HCT116 (cell line): Measurements from ENCODE around the gene INO80. TPM values are rescaled to one million over a fixed set of nuclear protein-coding genes. Genes with fewer than 3 reads are reported as not detected.
A peak's percentile ranks its signal among the peaks of the same experiment; 100 is the strongest.
"Not testable (repeated sequence)": the region's sequence is repeated elsewhere in the genome, so short reads cannot be mapped to it uniquely, and the experiment has no call there.

Source experiments
- ATAC-seq: fragments of 200-7000 bp; cut with Tn5 transposase; 2 replicates; pipeline ENCODE4 v1.9.1; 2020; ENCODE audit warnings: mild to moderate bottlenecking, moderate library complexity
- BruUV-seq: library from RNA; stranded (reverse); fragments of 400-500 nt; replicated peaks from 2 replicates; lab custom pipeline; 2021; lab: Mats Ljungman, UMichigan
- CTCF ChIA-PET: fragments of 300-600 bp; sonication (Branson Sonifier 250); formaldehyde crosslinking; loops from one replicate; lab custom pipeline; 2021; ENCODE audit warnings: antibody characterized with exemption; lab: Charles Lee
- POLR2A ChIA-PET: fragments of 300-600, 350-600 bp; sonication (Branson Sonifier 250); formaldehyde crosslinking; loops from one replicate; lab custom pipeline; 2021; ENCODE audit warnings: antibody characterized with exemption; lab: Charles Lee
- RAD21 ChIA-PET, 2 experiments: fragments of 300-600 bp; sonication (Branson Sonifier 250); formaldehyde crosslinking; loops; one replicate each; lab custom pipeline; 2023; ENCODE audit warnings: low total read pairs in 2 of 2; ENCODE audit not compliant: uncharacterized antibody in 2 of 2, unreplicated experiment in 2 of 2, low non-redundant PET in 1 of 2; lab: Charles Lee
- DNase-seq: peaks from one replicate; pipeline ENCODE4 v3.0.0-alpha.2; 2010; ENCODE audit warnings: low read depth, low spot score
- H2AFZ ChIP-seq: fragments of 200-600 bp; shearing (Covaris generic), sonication (generic); 2 replicates; pipeline ENCODE4 v1.6.1; 2017; ENCODE audit warnings: low read depth, mixed run types, mixed read lengths, antibody characterized with exemption, low read length; ENCODE audit not compliant: poor library complexity, severe bottlenecking
- H3K27ac ChIP-seq: 2 replicates; pipeline ENCODE4 v1.5.1; 2012; ENCODE audit warnings: low read depth, low read length
- H3K27me3 ChIP-seq: fragments of 200-600 bp; sonication (generic); 2 replicates; pipeline ENCODE4 v1.6.1; 2016; ENCODE audit warnings: mixed run types, low read length, mixed read lengths; ENCODE audit not compliant: insufficient read depth
- H3K36me3 ChIP-seq, 2 experiments: fragments of 200-500 bp in 1 of 2; fragments of 200-600 bp in 1 of 2; sonication (Bioruptor generic) in 1 of 2; sonication (generic) in 1 of 2; 2 replicates each; pipeline versions ENCODE4 v1.5.1 to v1.6.1; 2014 to 2016; ENCODE audit warnings: low read length in 2 of 2, inconsistent platforms in 1 of 2, mixed read lengths in 1 of 2, mixed run types in 1 of 2; ENCODE audit not compliant: insufficient read depth in 2 of 2, control insufficient read depth in 1 of 2
- H3K4me1 ChIP-seq, 2 experiments: fragments of 200-600 bp in 1 of 2; sonication (generic) in 1 of 2; 2 replicates each; pipeline versions ENCODE4 v1.5.1 to v1.6.1; 2012 to 2017; ENCODE audit warnings: low read length in 2 of 2, inconsistent platforms in 1 of 2, mild to moderate bottlenecking in 1 of 2, mixed read lengths in 1 of 2, mixed run types in 1 of 2, moderate library complexity in 1 of 2; ENCODE audit not compliant: insufficient read depth in 2 of 2, control insufficient read depth in 1 of 2
- H3K4me2 ChIP-seq: fragments of 200-600 bp; sonication (generic); 2 replicates; pipeline ENCODE4 v1.6.1; 2017; ENCODE audit warnings: mixed run types, low read length, mixed read lengths
- H3K4me3 ChIP-seq, 2 experiments: fragments of 200-600 bp in 1 of 2; sonication (generic) in 1 of 2; replicated peaks in 1 of 2; 2 replicates each; pipeline ENCODE4 v1.5.1; 2011 to 2016; ENCODE audit warnings: low read length in 2 of 2, control low read depth in 1 of 2, low read depth in 1 of 2, mild to moderate bottlenecking in 1 of 2, mixed read lengths in 1 of 2, mixed run types in 1 of 2
- H3K79me2 ChIP-seq: fragments of 200-600 bp; sonication (generic); 2 replicates; pipeline ENCODE4 v1.6.1; 2017; ENCODE audit warnings: mild to moderate bottlenecking, mixed run types, low read length, moderate library complexity, mixed read lengths; ENCODE audit not compliant: insufficient read depth
- H3K9ac ChIP-seq: fragments of 200-600 bp; sonication (generic); 2 replicates; pipeline ENCODE4 v1.6.1; 2016; ENCODE audit warnings: low read length, mixed read lengths
- H3K9me2 ChIP-seq: fragments of 200-600 bp; sonication (generic), shearing (Covaris generic); 2 replicates; pipeline ENCODE4 v1.6.1; 2017; ENCODE audit warnings: mixed run types, mild to moderate bottlenecking, moderate library complexity; ENCODE audit not compliant: insufficient read depth
- H3K9me3 ChIP-seq, 2 experiments: fragments of 200-500 bp in 1 of 2; fragments of 200-600 bp in 1 of 2; sonication (Bioruptor generic) in 1 of 2; sonication (generic) in 1 of 2; 2 replicates each; pipeline ENCODE4 v1.6.1; 2014 to 2017; ENCODE audit warnings: low read length in 2 of 2, mixed read lengths in 2 of 2, inconsistent platforms in 1 of 2, low read depth in 1 of 2, mild to moderate bottlenecking in 1 of 2, mixed run types in 1 of 2, moderate library complexity in 1 of 2; ENCODE audit not compliant: control insufficient read depth in 1 of 2, insufficient read depth in 1 of 2
- H4K20me1 ChIP-seq: fragments of 200-600 bp; sonication (generic), shearing (Covaris generic); 2 replicates; pipeline ENCODE4 v1.6.1; 2017; ENCODE audit warnings: mixed run types, mild to moderate bottlenecking, moderate library complexity; ENCODE audit not compliant: insufficient read depth
- EGR1 ChIP-seq: IDR thresholded peaks from 2 replicates; pipeline ENCODE4 v1.6.1; 2012; ENCODE audit warnings: low read depth
- JUND ChIP-seq: IDR thresholded peaks from 2 replicates; pipeline ENCODE4 v1.6.1; 2012
- POLR2AphosphoS5 ChIP-seq: IDR thresholded peaks from 2 replicates; pipeline ENCODE4 v1.6.1; 2011; ENCODE audit warnings: mild to moderate bottlenecking, low read depth, low read length, moderate library complexity
- RAD21 ChIP-seq: IDR thresholded peaks from 2 replicates; pipeline ENCODE4 v1.6.1; 2012; ENCODE audit warnings: low read depth, mild to moderate bottlenecking
- REST ChIP-seq: IDR thresholded peaks from 2 replicates; pipeline ENCODE4 v1.6.1; 2012; ENCODE audit warnings: low read depth
- intact Hi-C: fragments of 100-400 bp; cut with micrococcal nuclease; formaldehyde crosslinking; loops from 2 replicates; pipeline ENCODE4 v1.10.0; 2022
- total RNA-seq: library from RNA; stranded (reverse); gene quantifications from one replicate; pipeline ENCODE4 v1.2.1, GENCODE V29; 2021; ENCODE audit not compliant: unreplicated experiment
- TF ChIP-seq, protein P1 (sequence below): IDR thresholded peaks from 2 replicates; pipeline ENCODE4 v1.6.1; 2012

The INO80 gene
- total RNA-seq, 1 experiment from 2014 or later = 28.2 TPM

DNA sequence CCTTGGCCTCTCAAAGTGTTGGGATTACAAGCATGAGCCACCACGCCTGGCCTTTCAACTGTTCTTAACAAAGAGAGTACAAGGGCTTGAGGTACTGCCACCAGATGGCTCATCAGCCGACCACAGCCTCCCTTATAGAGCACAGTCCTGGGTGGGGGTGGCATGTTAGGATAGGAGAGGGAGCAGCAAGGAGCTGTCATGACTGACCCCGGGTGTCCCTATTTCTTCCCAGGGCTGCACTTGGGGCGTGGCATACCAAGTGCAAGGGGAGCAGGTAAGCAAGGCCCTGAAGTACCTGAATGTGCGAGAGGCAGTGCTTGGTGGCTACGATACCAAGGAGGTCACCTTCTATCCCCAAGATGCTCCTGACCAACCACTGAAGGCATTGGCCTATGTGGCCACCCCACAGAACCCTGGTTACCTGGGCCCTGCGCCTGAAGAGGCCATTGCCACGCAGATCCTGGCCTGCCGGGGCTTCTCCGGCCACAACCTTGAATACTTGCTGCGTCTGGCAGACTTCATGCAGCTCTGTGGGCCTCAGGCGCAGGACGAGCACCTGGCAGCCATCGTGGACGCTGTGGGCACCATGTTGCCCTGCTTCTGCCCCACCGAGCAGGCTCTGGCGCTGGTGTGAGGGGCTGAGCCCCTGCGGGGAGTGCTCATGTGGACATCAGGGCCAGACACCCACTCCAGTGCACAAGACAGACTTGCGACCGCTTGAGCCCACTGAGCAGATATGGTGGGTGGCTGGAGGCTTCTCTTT lies 160.8 kb downstream of the INO80 start:
- Histone ChIP-seq H3K4me3 (no peak overlapping the region), H3K4me2 (no peak overlapping the region), H4K20me1 (no peaks in the 10 kb centered on the region), H3K9me2 (no peaks in the 10 kb centered on the region), H3K27ac (no peak overlapping the region), H3K4me1 (peaks cover 10 to 26% of the 10 kb centered on the region in 2 experiments; a peak in 2 of 4 replicates), H3K27me3 (no peaks in the 10 kb centered on the region), H2AFZ (no peak overlapping the region), H3K9me3 (no peaks in the 10 kb centered on the region), H3K79me2 (no peaks in the 10 kb centered on the region), H3K9ac (no peak overlapping the region), H3K36me3 (no peaks in the 10 kb centered on the region)
- DNase-seq (no peak), ATAC-seq (no peak)
- intact Hi-C loops = no loop called here
- RAD21 ChIA-PET = no interaction called here
- POLR2A ChIA-PET = interaction anchor here (1.3 to 3.9 kb wide), 3 partner anchors 14 to 49 kb away, joined by 5 to 48 read pairs (median 5); partner anchors contain the start of gene DLL4
- BruUV-seq = no TSS peak
- no peak for TF ChIP-seq REST
- TF ChIP-seq, protein P1, sequence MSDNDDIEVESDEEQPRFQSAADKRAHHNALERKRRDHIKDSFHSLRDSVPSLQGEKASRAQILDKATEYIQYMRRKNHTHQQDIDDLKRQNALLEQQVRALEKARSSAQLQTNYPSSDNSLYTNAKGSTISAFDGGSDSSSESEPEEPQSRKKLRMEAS = no peak
- TF ChIP-seq EGR1 = no peak
- no peak for TF ChIP-seq RAD21
- no peak for TF ChIP-seq JUND
- no peak for TF ChIP-seq POLR2AphosphoS5
- CTCF ChIA-PET = interaction anchor here (2.5 kb wide), 1 partner anchor 14 kb away, joined by 6 read pairs; no protein-coding TSS in a partner anchor

GRCh38 chr15:40954158-40954848 lies 161.8 kb downstream of the INO80 start:
- POLR2A ChIA-PET = interaction anchor here (0.6 to 3.9 kb wide), 6 partner anchors 11 to 161 kb away, joined by 3 to 48 read pairs (median 4); partner anchors contain the start of genes DLL4 and INO80
- RAD21 ChIA-PET, H4K20me1 ChIP-seq, H3K27ac ChIP-seq, H2AFZ ChIP-seq, DNase-seq, H3K36me3 ChIP-seq, intact Hi-C loops, BruUV-seq, H3K27me3 ChIP-seq, H3K79me2 ChIP-seq, H3K9me3 ChIP-seq, H3K9me2 ChIP-seq, ATAC-seq: not testable (repeated sequence)
- 0 out of 2 replicates have a peak overlapping the region, but pooled peaks have one; percentile 63 for H3K9ac ChIP-seq
- peak overlapping the region; percentile 68 to 73 for H3K4me3 ChIP-seq
- peak overlapping the region; percentile 95 for H3K4me2 ChIP-seq
- CTCF ChIA-PET = interaction anchor here (1.8 to 2.5 kb wide), 2 partner anchors 13 to 48 kb away, joined by 6 to 14 read pairs; no protein-coding TSS in a partner anchor
- H3K4me1 ChIP-seq = peaks cover 9 to 23% of the 10 kb centered on the region in 2 experiments; a peak in 2 of 4 replicates
